A549 (cell line): ENCODE results near the gene TMOD2. TPM values are rescaled to one million over a fixed set of nuclear protein-coding genes. Genes with fewer than 3 reads are reported as not detected.

Source experiments
- ATAC-seq, 2 experiments: fragments of 200-7000 bp in 1 of 2; fragments of >200 bp in 1 of 2; cut with Nextera tagmentation in 1 of 2; cut with Tn5 transposase in 1 of 2; 3 replicates each; pipeline versions ENCODE4 v1.8.0 to v1.9.1; 2018 to 2020; ENCODE audit warnings: mild to moderate bottlenecking in 1 of 2, moderate library complexity in 1 of 2
- CTCF ChIA-PET: fragments of 300-600 bp; sonication (Branson Sonifier 250); formaldehyde crosslinking; extraction: SDS; loops from one replicate; lab custom pipeline; 2021; ENCODE audit warnings: antibody characterized with exemption, inconsistent platforms; lab: Yijun Ruan, JAX
- POLR2A ChIA-PET: fragments of 350-600 bp; formaldehyde crosslinking; extraction: SDS; loops from one replicate; lab custom pipeline; 2021; ENCODE audit warnings: antibody characterized with exemption, inconsistent platforms; lab: Yijun Ruan, JAX
- DNase-seq, 2 experiments: peaks; one replicate each; pipeline versions ENCODE4 v3.0.0 to v3.0.0-alpha.2; 2011 to 2016; ENCODE audit warnings: low read depth in 1 of 2, low spot score in 1 of 2
- FAIRE-seq: peaks from 2 replicates; lab custom pipeline; 2011; peaks lifted over from hg19 to GRCh38; lab: Jason Lieb, UNC
- H3K27ac ChIP-seq, 2 experiments: fragments of >200 bp; sonication (Bioruptor Twin); formaldehyde crosslinking; 3 replicates each; pipeline ENCODE4 v1.5.1; 2016 to 2017
- H3K4me1 ChIP-seq: fragments of >200 bp; sonication (Bioruptor Twin); formaldehyde crosslinking; 3 replicates; pipeline ENCODE4 v1.6.1; 2016
- H3K4me2 ChIP-seq: fragments of >200 bp; sonication (Bioruptor Twin); formaldehyde crosslinking; 3 replicates; pipeline ENCODE4 v1.6.1; 2016
- H3K4me3 ChIP-seq: fragments of >200 bp; sonication (Bioruptor Twin); formaldehyde crosslinking; 3 replicates; pipeline ENCODE4 v1.5.1; 2016
- H3K9me3 ChIP-seq: fragments of >200 bp; sonication (Bioruptor Twin); formaldehyde crosslinking; 3 replicates; pipeline ENCODE4 v1.6.1; 2016
- BCL3 ChIP-seq: fragments of >200 bp; sonication (Bioruptor Twin); formaldehyde crosslinking; IDR thresholded peaks from 3 replicates; pipeline ENCODE4 v1.6.1; 2016
- BHLHE40 ChIP-seq: IDR thresholded peaks from 2 replicates; pipeline ENCODE4 v1.6.1; 2012; ENCODE audit warnings: low read depth, low read length, inconsistent platforms
- CHD2 ChIP-seq: fragments of 150-350 bp; IDR thresholded peaks from 2 replicates; pipeline ENCODE4 v1.6.1; 2014; ENCODE audit warnings: low read length; ENCODE audit not compliant: partially characterized antibody
- CHD4 ChIP-seq: fragments of 200-600 bp; sonication (generic); IDR thresholded peaks from 2 replicates; pipeline ENCODE4 v1.6.1; 2016; ENCODE audit warnings: antibody characterized with exemption, mild to moderate bottlenecking, borderline replicate concordance
- CTCF ChIP-seq: fragments of >200 bp; sonication (Bioruptor Twin); formaldehyde crosslinking; IDR thresholded peaks from 3 replicates; pipeline ENCODE4 v1.5.1; 2016
- EHF ChIP-seq: fragments of 250-450 bp; sonication (Bioruptor Pico); IDR thresholded peaks from 2 replicates; pipeline ENCODE4 v1.5.0; 2020; ENCODE audit warnings: mild to moderate bottlenecking
- ELK1 ChIP-seq: fragments of 150-350 bp; IDR thresholded peaks from 2 replicates; pipeline ENCODE4 v1.6.1; 2014; ENCODE audit warnings: low read depth, mild to moderate bottlenecking, low read length
- FOXS1 ChIP-seq: fragments of 250-450 bp; sonication (Bioruptor Pico); IDR thresholded peaks from 2 replicates; pipeline ENCODE4 v1.5.0; 2020; ENCODE audit warnings: mild to moderate bottlenecking, moderate library complexity
- GATA3 ChIP-seq: IDR thresholded peaks from 2 replicates; pipeline ENCODE4 v1.6.1; 2012; ENCODE audit warnings: borderline replicate concordance
- HDAC2 ChIP-seq: fragments of 200-600 bp; sonication (generic); IDR thresholded peaks from 2 replicates; pipeline ENCODE4 v1.6.1; 2016
- HOXB13 ChIP-seq: fragments of 250-450 bp; sonication (Bioruptor Pico); IDR thresholded peaks from 2 replicates; pipeline ENCODE4 v1.5.0; 2020; ENCODE audit warnings: low read depth, mild to moderate bottlenecking, moderate library complexity
- HOXB5 ChIP-seq: fragments of 250-450 bp; sonication (Bioruptor Pico); IDR thresholded peaks from 2 replicates; pipeline ENCODE4 v1.5.0; 2020; ENCODE audit warnings: mild to moderate bottlenecking, moderate library complexity
- KDM1A ChIP-seq: fragments of 200-600 bp; sonication (generic); IDR thresholded peaks from 2 replicates; pipeline ENCODE4 v1.6.1; 2016; ENCODE audit warnings: low read depth, mild to moderate bottlenecking
- KDM5A ChIP-seq: fragments of 200-600 bp; sonication (generic); IDR thresholded peaks from 2 replicates; pipeline ENCODE4 v1.6.1; 2016; ENCODE audit warnings: antibody characterized with exemption, mild to moderate bottlenecking
- MAFK ChIP-seq: fragments of 450-650 bp; IDR thresholded peaks from 2 replicates; pipeline ENCODE4 v1.6.1; 2014; ENCODE audit not compliant: partially characterized antibody
- MYC ChIP-seq: IDR thresholded peaks from 2 replicates; pipeline ENCODE4 v1.6.1; 2012; ENCODE audit warnings: mild to moderate bottlenecking, inconsistent platforms, low read length, improper control_type of control experiment, borderline replicate concordance
- NFE2L2 ChIP-seq: fragments of 150-350 bp; conservative IDR thresholded peaks from 2 replicates; pipeline ENCODE4 v1.6.1; 2014; ENCODE audit warnings: low read length
- PHF8 ChIP-seq: fragments of 200-600 bp; sonication (generic); IDR thresholded peaks from 2 replicates; pipeline ENCODE4 v1.6.1; 2016; ENCODE audit warnings: low read depth, mild to moderate bottlenecking, antibody characterized with exemption, moderate library complexity, borderline replicate concordance
- POLR2A ChIP-seq: IDR thresholded peaks from 2 replicates; pipeline ENCODE4 v1.6.1; 2012; ENCODE audit warnings: mild to moderate bottlenecking, low read length
- RAD21 ChIP-seq, 2 experiments: fragments of >200 bp in 1 of 2; sonication (Bioruptor Twin) in 1 of 2; formaldehyde crosslinking in 1 of 2; IDR thresholded peaks in 1 of 2; conservative IDR thresholded peaks in 1 of 2; 2 replicates in 1 of 2; 3 replicates in 1 of 2; pipeline ENCODE4 v1.6.1; 2012 to 2018; ENCODE audit warnings: inconsistent platforms in 1 of 2
- RCOR1 ChIP-seq: fragments of 150-350 bp; IDR thresholded peaks from 2 replicates; pipeline ENCODE4 v1.6.1; 2014; ENCODE audit warnings: antibody characterized with exemption, low read length, low read depth
- REST ChIP-seq: fragments of 200-600 bp; sonication (generic); IDR thresholded peaks from 2 replicates; pipeline ENCODE4 v1.6.1; 2016; ENCODE audit warnings: antibody characterized with exemption, mild to moderate bottlenecking, moderate library complexity
- RFX5 ChIP-seq: fragments of 450-650 bp; IDR thresholded peaks from 2 replicates; pipeline ENCODE4 v1.7.1; 2014; ENCODE audit warnings: antibody characterized with exemption, mild to moderate bottlenecking, moderate library complexity
- RNF2 ChIP-seq: fragments of 200-600 bp; sonication (generic); IDR thresholded peaks from 2 replicates; pipeline ENCODE4 v1.6.1; 2016; ENCODE audit warnings: low read depth, mild to moderate bottlenecking, antibody characterized with exemption, moderate library complexity, borderline replicate concordance
- TP53 ChIP-seq: fragments of 250-450 bp; sonication (Bioruptor Pico); IDR thresholded peaks from 2 replicates; pipeline ENCODE4 v1.5.0; 2021; ENCODE audit warnings: mild to moderate bottlenecking, moderate library complexity
- ZC3H11A ChIP-seq: fragments of 450-650 bp; IDR thresholded peaks from 2 replicates; pipeline ENCODE4 v1.6.1; 2014; ENCODE audit warnings: antibody characterized with exemption, mild to moderate bottlenecking
- WGBS: methylation state at CpG from one replicate; pipeline ENCODE4 v1.1.6; 2017; ENCODE audit errors: missing lambda C conversion rate; 5-methylcytosine and 5-hydroxymethylcytosine counted together
- polyA plus RNA-seq, 4 experiments: library from polyadenylated mRNA; depleted of rRNA in 3 of 4; stranded (reverse); fragments of >200 nt; fragmentation: RNase III in 1 of 4; extraction: RNeasy Plus Mini Kit Qiagen cat#74134 plus additional on column Dnase treatment in 1 of 4; gene quantifications; 2 replicates in 3 of 4; 3 replicates in 1 of 4; pipeline ENCODE4 v1.2.3, GENCODE V29; 2011 to 2017
- TF ChIP-seq, protein P1 (sequence below): fragments of 250-450 bp; sonication (Bioruptor Pico); IDR thresholded peaks from 2 replicates; pipeline ENCODE4 v1.5.0; 2021; ENCODE audit warnings: mild to moderate bottlenecking, moderate library complexity, borderline replicate concordance

TMOD2 gene
- polyA plus RNA-seq, 2 of the 4 experiments (the other 2 are of a cell fraction) = 2.1 to 2.5 TPM

DNA sequence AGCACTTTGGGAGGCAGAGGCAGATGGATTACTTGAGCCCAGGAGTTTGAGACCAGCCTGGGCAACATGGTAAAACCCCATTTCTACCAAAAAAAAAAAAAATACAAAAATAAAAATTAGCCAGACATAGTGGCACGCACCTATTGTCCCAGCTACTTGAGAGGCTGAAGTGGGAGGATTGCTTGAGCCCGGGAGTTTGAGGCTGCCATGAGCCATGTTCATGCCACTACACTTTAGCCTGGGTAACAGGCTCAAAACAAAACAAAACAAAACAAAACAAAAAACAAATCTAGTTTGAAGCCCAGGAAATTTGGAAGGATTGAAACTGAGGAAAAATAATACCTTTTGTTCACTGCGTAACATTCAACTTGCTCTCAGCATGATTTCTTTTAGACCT lies 94.7 kb downstream of the TMOD2 start:
- ChIA-PET POLR2A (interaction anchor here (0.7 to 1.7 kb wide), 2 partner anchors 16 to 23 kb away, joined by 3 to 8 read pairs; partner anchors contain the start of gene TMOD3), CTCF (interaction anchor here (0.8 to 2.1 kb wide), 11 partner anchors 8 to 69 kb away, joined by 3 to 9 read pairs (median 5); no protein-coding TSS in a partner anchor)
- Histone ChIP-seq H3K4me2 (peak overlapping the region; percentile 71), H3K9me3 (no peaks in the 10 kb centered on the region), H3K4me1 (peaks cover 99% of the 10 kb centered on the region), H3K4me3 (peak overlapping the region; percentile 19; the same call in 1 of the 3 replicates), H3K27ac (peak overlapping the region; percentile 73 to 78)
- DNase-seq (peak in 1 of 2 experiments; percentile 48), FAIRE-seq (no peak), ATAC-seq (peak in 1 of 2 experiments; percentile 37; a peak in 3 of 6 replicates)
- WGBS = 35% methylated on average over 3 of the region's 3 CpGs
- TF ChIP-seq CHD2 (no peak), RFX5 (no peak), ELK1 (no peak), FOXS1 (CRISPR knock-in tag) (no peak), MAFK (no peak), BCL3 (no peak), NFE2L2 (no peak), ZC3H11A (no peak), GATA3 (no peak), CTCF (no peak), KDM1A (no peak), BHLHE40 (no peak), MYC (no peak), EHF (CRISPR knock-in tag) (no peak), HOXB13 (CRISPR knock-in tag) (no peak), TP53 (CRISPR knock-in tag) (no peak)
- TF ChIP-seq, protein P1, sequence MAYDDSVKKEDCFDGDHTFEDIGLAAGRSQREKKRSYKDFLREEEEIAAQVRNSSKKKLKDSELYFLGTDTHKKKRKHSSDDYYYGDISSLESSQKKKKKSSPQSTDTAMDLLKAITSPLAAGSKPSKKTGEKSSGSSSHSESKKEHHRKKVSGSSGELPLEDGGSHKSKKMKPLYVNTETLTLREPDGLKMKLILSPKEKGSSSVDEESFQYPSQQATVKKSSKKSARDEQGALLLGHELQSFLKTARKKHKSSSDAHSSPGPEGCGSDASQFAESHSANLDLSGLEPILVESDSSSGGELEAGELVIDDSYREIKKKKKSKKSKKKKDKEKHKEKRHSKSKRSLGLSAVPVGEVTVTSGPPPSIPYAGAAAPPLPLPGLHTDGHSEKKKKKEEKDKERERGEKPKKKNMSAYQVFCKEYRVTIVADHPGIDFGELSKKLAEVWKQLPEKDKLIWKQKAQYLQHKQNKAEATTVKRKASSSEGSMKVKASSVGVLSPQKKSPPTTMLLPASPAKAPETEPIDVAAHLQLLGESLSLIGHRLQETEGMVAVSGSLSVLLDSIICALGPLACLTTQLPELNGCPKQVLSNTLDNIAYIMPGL (CRISPR knock-in tag) = no peak
- TF ChIP-seq, all 56 proteins: peak for 0

GRCh38 chr15:51846463-51847230 lies 95.2 kb downstream of the TMOD2 start:
- FAIRE-seq = no peak
- ChIA-PET POLR2A (no interaction called here), CTCF (interaction anchor here (0.6 to 2.1 kb wide), 6 partner anchors 19 to 202 kb away, joined by 3 to 7 read pairs (median 5); no protein-coding TSS in a partner anchor)
- WGBS = 10% methylated on average over 3 of the region's 3 CpGs
- Histone ChIP-seq H3K4me2 (peak overlapping the region; percentile 71), H3K9me3 (no peaks in the 10 kb centered on the region), H3K4me3 (peak overlapping the region; percentile 19; the same call in 2 of the 3 replicates), H3K4me1 (peaks cover 99% of the 10 kb centered on the region), H3K27ac (peak overlapping the region; percentile 73 to 78)
- DNase-seq = peak in 1 of 2 experiments; percentile 72
- peak in 1 of 2 experiments; percentile 56; a peak in 4 of 6 replicates for ATAC-seq
- TF ChIP-seq RAD21 (conservative IDR thresholded peaks at IDR 0.05 in 1 of 2, IDR thresholded peaks at IDR 0.05 in 1 of 2) (0 out of 5 replicates have a peak, but pooled peaks of 1 of the 2 experiments have one; percentile 13), REST (no peak), RNF2 (no peak), CHD4 (no peak), RCOR1 (no peak), HOXB5 (CRISPR knock-in tag) (peak; percentile 87), KDM5A (no peak), PHF8 (no peak), TP53 (CRISPR knock-in tag) (no peak), POLR2A (no peak), CHD2 (no peak), HDAC2 (no peak)
